ENCODE data around the gene LAMTOR2.

LAMTOR2 gene

DNA sequence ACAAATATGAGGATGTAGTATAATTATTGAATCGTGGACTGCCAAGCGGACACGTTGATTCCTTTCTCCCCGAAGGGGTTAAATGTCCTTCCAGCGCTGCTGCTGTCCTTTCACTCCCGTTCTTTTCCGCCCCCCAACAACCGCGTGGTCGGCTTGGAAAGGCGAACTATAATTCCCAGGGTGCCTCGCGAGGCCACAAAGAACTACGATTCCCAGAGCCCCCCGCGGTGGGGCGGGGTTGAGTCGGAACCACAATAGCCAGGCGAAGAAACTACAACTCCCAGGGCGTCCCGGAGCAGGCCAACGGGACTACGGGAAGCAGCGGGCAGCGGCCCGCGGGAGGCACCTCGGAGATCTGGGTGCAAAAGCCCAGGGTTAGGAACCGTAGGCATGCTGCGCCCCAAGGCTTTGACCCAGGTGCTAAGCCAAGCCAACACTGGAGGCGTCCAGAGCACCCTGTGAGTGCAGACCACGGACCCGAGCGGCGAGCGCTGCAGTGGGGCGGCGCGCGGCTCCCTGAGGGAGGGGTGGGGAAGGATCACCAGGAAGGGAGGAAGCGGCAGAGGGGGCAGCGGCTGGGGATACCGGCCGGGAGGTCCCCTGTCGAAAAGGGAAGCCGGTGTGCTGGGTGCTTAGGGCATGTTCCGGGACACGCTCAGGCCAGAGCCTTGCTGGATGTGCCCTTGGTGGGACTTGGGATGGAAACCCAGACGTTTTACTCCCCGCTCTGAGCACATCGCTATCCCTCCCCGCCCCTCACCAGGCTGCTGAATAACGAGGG is at the start of gene LAMTOR2:
Gene LAMTOR2, plus strand, starts transcription at position 283 of the 781 bp plus-strand sequence. Its CDS starts 108 bp downstream, at position 391.
- peak; percentile 67 for DNase-seq (ENCODE audit: low read depth, low spot score)
- H3K4me3 ChIP-seq (ENCODE audit: low read depth, low read length) = peak within 1 kb of the TSS; percentile 99
- TF ChIP-seq, protein P1, sequence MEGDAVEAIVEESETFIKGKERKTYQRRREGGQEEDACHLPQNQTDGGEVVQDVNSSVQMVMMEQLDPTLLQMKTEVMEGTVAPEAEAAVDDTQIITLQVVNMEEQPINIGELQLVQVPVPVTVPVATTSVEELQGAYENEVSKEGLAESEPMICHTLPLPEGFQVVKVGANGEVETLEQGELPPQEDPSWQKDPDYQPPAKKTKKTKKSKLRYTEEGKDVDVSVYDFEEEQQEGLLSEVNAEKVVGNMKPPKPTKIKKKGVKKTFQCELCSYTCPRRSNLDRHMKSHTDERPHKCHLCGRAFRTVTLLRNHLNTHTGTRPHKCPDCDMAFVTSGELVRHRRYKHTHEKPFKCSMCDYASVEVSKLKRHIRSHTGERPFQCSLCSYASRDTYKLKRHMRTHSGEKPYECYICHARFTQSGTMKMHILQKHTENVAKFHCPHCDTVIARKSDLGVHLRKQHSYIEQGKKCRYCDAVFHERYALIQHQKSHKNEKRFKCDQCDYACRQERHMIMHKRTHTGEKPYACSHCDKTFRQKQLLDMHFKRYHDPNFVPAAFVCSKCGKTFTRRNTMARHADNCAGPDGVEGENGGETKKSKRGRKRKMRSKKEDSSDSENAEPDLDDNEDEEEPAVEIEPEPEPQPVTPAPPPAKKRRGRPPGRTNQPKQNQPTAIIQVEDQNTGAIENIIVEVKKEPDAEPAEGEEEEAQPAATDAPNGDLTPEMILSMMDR (IDR thresholded peaks at IDR 0.05; ENCODE audit: insufficient read depth, low read length, missing control alignments) = no peak
- ChIA-PET CTCF (interaction anchor here (0.6 to 3.3 kb wide), 5 partner anchors 11 to 75 kb away, joined by 3 to 27 read pairs (median 4); no protein-coding TSS in a partner anchor), POLR2A (interaction anchor here (0.6 kb wide), 1 partner anchor 686 kb away, joined by 3 read pairs; the partner anchor contains the start of gene MRPL24)

DNA sequence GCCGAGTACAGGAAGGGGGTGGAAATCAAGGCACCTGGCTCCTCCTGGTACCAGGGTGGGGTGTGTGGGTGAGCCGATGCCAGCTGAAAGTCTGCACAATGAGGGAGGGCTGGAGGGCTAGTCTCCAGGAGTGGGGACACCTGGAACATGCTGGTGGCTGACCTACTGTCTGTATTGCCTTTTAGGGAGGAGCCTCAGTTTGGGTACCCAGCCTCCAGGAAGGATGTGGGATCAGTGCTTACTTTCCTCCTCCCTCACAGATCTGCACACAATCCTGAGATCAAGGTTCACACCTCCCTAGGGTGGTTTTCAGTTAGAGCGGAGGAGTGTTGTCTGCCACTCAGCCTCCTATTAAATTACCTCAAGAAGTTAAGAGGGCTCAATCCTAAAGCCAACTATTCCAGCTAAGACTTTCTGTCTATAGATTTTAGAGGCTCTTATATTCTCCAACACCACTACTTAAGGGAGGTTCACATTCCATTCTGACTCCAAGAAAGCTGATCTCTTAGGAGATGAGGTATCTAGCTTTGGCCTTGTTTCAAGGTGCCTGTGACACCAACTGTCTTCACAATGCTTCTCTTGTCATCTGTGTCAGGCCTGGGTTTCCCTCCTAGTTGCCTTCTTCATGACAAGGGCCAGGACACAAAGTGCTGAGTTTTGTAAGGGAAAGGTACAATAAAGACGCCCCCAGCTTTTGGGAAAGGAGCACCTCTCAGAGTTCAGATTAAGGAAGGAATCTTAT is 49.6 kb upstream of the LAMTOR2 start:
- CTCF ChIA-PET = interaction anchor here (0.7 to 2.4 kb wide), 5 partner anchors 15 to 221 kb away, joined by 3 to 15 read pairs (median 3); no protein-coding TSS in a partner anchor
- no peak for DNase-seq (ENCODE audit: low read depth, low spot score)
- H3K4me3 ChIP-seq (ENCODE audit: low read depth, low read length) = no peak overlapping the region
- TF ChIP-seq, protein P1 (IDR thresholded peaks at IDR 0.05; ENCODE audit: insufficient read depth, low read length, missing control alignments) = no peak
- POLR2A ChIA-PET = interaction anchor here (0.6 kb wide), 3 partner anchors 8 to 96 kb away, joined by 3 to 4 read pairs (median 3); no protein-coding TSS in a partner anchor

DNA sequence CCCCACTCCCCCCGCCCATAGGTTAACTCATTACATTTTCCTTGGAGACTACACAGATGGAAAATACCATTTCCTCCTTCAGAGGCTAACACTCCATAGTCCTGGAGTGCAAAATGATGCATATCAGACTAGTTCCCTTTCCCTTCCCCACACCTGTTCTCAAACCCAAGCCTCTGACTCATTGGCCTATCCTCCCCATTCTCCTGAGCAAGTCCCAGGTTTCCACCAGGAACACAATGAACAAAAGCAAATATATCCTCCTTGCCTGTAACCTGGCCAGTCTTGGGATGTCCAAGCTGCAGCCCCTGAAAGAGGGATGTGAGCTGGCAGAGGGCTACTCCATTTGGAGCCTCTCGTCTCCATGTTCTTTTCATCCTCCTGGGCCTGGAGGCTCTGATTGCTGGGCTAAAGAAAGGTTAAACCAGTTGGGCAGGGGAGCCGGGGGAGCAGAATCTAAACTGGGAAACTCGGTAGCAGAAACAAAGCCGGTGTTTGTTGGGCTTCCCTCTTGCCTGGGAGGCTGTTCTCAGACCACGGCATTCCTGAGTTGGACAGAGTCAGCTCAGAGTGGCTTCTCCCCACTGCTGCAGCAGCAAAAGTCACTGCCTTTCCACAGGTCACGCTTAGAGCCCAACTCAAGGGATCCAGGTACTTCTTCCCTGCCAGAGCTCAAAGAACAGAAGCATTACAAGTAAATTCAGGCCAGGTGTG is 47.8 kb upstream of the LAMTOR2 start:
- H3K4me3 ChIP-seq (ENCODE audit: low read depth, low read length) = no peak overlapping the region
- CTCF ChIA-PET = interaction anchor here (1.5 to 3.0 kb wide), 3 partner anchors 9 to 17 kb away, joined by 3 to 16 read pairs (median 7); no protein-coding TSS in a partner anchor
- TF ChIP-seq, protein P1 (IDR thresholded peaks at IDR 0.05; ENCODE audit: insufficient read depth, low read length, missing control alignments) = no peak
- DNase-seq (ENCODE audit: low read depth, low spot score) = no peak
- POLR2A ChIA-PET = no interaction called here

DNA sequence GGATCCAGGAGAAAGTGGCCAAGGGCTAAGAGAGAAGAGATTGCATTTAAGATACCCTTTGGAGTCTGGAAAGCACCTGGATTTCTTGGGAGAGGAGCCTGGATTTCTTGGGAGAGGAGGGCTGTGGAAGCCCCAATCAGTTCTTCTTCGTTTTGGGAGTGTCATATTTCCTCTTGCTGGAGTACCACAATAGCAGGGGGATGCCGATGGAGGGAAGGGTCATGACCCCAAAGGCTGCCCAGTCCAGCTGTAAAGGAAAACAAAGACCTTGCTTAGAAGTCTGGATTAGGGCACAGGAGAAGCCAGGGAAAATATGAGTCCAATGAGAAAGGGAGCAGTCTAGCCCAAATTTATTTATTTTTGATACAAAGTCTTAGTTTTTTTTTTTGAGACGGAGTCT is 45.2 kb upstream of the LAMTOR2 start:
- DNase-seq (ENCODE audit: low read depth, low spot score) = no peak
- CTCF ChIA-PET = interaction anchor here (1.5 to 3.0 kb wide), 3 partner anchors 19 to 57 kb away, joined by 5 to 16 read pairs (median 12); no protein-coding TSS in a partner anchor
- POLR2A ChIA-PET = no interaction called here
- H3K4me3 ChIP-seq (ENCODE audit: low read depth, low read length) = no peak overlapping the region
- TF ChIP-seq, protein P1 (IDR thresholded peaks at IDR 0.05; ENCODE audit: insufficient read depth, low read length, missing control alignments) = no peak

DNA sequence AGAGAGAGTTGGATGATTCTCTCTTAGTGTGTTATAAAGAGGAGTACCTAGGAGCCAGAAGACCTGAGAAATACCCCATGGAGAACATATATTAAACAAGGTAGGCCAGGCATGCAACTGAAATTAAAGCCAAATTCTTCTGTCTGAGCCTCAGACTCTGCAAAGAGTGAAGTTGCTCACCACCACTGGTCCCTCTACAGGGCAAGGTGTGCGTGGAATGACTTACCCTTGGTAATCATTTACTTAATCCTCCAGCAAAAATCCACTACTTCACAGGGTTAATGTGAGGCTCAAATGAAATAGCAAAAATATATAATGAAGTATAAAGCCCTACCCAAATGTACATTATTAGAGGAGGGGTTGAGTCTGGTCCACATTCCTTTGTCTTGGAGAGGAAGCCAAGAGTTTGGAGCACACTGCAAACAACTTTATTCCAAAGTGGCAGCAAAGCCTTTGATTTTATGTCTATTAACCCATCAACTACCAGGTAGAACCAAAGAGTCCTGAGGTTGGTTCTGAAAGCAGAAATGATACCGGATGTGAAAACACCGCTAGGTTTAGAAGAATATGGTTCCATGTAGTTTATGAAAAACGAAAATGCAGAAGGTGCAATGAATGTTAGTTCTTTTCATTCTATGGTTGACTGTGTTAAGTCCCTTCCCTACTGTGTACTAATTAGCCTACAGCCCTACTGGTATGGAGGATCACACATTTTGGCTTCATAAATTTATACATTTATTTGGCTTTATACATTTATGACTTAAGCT is 42.3 kb upstream of the LAMTOR2 start:
- H3K4me3 ChIP-seq (ENCODE audit: low read depth, low read length) = no peak overlapping the region
- ChIA-PET POLR2A (no interaction called here), CTCF (interaction anchor here (1.3 to 1.7 kb wide), 2 partner anchors 22 to 74 kb away, joined by 3 to 6 read pairs; no protein-coding TSS in a partner anchor)
- TF ChIP-seq, protein P1 (IDR thresholded peaks at IDR 0.05; ENCODE audit: insufficient read depth, low read length, missing control alignments) = no peak
- DNase-seq (ENCODE audit: low read depth, low spot score) = no peak

All from AG04449 (cell line).